Measurements from ENCODE around the gene CNTROB.

Gene CNTROB

DNA sequence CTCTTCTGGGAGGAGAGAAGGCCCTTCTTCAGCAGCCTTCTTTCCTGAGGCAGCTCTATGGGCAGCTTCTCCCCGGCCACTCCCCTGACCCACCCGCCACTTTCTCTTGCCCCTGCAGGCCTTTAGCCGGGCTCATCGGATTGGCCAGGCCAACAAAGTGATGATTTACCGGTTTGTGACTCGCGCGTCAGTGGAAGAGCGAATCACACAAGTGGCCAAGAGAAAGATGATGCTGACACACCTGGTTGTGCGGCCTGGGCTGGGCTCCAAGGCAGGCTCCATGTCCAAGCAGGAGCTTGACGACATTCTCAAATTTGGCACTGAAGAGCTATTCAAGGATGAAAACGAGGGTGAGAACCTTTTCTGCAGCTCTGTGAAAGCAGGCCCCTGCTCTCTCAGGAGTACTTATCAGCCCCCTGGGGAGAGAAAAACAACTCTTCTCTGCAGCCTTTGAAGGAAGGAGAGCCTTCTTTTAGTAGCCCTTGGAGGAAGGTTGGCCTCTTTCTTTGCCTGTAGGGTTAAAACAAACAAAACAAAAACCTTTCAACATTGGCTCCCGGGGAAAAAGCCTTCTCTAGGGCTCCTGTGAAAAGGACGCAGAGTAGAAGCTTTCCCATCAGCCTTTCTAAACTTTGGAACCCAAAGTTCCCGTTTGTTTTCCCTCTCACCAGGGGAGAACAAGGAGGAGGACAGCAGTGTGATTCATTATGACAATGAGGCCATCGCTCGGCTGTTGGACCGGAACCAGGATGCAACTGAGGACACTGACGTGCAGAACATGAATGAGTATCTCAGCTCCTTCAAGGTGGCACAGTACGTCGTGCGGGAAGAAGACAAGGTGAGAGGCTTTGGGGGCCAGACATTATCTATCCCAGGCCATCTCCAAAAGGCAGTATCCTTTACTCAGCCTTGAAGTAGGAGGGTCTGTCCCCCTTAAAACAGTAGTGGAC lies 28.6 kb upstream of the CNTROB start:
- peak; percentile 44 for DNase-seq (ENCODE audit: extremely low spot score)
- ChIA-PET POLR2A (interaction anchor here (0.9 to 1.3 kb wide), 2 partner anchors 9 to 80 kb away, joined by 3 read pairs; no protein-coding TSS in a partner anchor), CTCF (interaction anchor here (0.6 kb wide), 1 partner anchor 87 kb away, joined by 3 read pairs; no protein-coding TSS in a partner anchor)
- no peak for TF ChIP-seq NFRKB (IDR thresholded peaks at IDR 0.05)
- TF ChIP-seq, protein P1, sequence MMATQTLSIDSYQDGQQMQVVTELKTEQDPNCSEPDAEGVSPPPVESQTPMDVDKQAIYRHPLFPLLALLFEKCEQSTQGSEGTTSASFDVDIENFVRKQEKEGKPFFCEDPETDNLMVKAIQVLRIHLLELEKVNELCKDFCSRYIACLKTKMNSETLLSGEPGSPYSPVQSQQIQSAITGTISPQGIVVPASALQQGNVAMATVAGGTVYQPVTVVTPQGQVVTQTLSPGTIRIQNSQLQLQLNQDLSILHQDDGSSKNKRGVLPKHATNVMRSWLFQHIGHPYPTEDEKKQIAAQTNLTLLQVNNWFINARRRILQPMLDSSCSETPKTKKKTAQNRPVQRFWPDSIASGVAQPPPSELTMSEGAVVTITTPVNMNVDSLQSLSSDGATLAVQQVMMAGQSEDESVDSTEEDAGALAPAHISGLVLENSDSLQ (IDR thresholded peaks at IDR 0.05) = peak; percentile 51

DNA sequence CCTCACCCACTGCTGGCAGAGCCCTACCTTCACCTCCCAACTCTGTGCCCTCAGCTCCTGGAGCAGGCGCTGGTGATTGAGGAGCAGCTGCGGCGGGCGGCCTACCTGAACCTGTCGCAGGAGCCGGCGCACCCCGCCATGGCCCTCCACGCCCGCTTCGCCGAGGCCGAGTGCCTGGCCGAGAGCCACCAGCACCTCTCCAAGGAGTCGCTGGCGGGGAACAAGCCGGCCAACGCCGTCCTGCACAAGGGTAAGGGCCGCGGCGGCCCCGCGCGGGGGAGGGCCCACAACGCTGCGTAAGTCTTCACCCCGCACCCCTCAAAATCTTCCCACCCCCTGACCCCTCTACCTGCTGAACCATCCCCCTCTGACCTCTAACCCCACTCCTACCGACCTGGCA lies 22.9 kb upstream of the CNTROB start:
- DNase-seq (ENCODE audit: extremely low spot score) = no peak
- TF ChIP-seq, protein P1 (IDR thresholded peaks at IDR 0.05) = no peak
- no peak for TF ChIP-seq FOXA1 (IDR thresholded peaks at IDR 0.05)
- TF ChIP-seq BHLHE40 (IDR thresholded peaks at IDR 0.05; ENCODE audit: borderline replicate concordance) = no peak
- TF ChIP-seq ZNF384 (IDR thresholded peaks at IDR 0.05) = no peak
- TF ChIP-seq ARNT (IDR thresholded peaks at IDR 0.05) = no peak
- TF ChIP-seq L3MBTL2 (conservative IDR thresholded peaks at IDR 0.05) = no peak
- TF ChIP-seq NFRKB (IDR thresholded peaks at IDR 0.05) = no peak
- no peak for TF ChIP-seq ELF4 (IDR thresholded peaks at IDR 0.05)
- TF ChIP-seq FOXM1 (IDR thresholded peaks at IDR 0.05; ENCODE audit: borderline replicate concordance) = no peak
- ChIA-PET POLR2A (interaction anchor here (1.3 kb wide), 1 partner anchor 81 kb away, joined by 4 read pairs; no protein-coding TSS in a partner anchor), CTCF (no interaction called here)

DNA sequence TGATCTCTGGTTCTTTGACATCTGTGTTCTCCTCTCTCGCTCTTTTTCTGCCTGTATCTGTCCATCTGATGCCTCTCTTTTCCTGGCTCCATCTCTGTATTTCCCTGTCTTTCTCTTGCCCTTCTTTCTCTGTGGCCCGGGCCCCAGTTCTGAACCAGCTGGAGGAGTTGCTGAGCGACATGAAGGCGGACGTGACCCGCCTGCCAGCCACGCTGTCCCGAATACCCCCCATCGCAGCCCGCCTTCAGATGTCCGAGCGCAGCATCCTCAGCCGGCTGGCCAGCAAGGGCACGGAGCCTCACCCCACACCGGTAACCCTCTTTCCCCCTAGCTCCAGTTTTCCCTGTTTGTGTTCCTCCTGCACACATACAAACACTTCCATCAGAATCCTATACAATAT lies 21.7 kb upstream of the CNTROB start:
- DNase-seq (ENCODE audit: extremely low spot score) = no peak
- TF ChIP-seq L3MBTL2 (conservative IDR thresholded peaks at IDR 0.05) (no peak), FOXA1 (IDR thresholded peaks at IDR 0.05) (no peak), ZNF384 (IDR thresholded peaks at IDR 0.05) (no peak), LEF1 (IDR thresholded peaks at IDR 0.05; ENCODE audit: borderline replicate concordance) (no peak)
- CTCF ChIA-PET = no interaction called here
- POLR2A ChIA-PET = no interaction called here

DNA sequence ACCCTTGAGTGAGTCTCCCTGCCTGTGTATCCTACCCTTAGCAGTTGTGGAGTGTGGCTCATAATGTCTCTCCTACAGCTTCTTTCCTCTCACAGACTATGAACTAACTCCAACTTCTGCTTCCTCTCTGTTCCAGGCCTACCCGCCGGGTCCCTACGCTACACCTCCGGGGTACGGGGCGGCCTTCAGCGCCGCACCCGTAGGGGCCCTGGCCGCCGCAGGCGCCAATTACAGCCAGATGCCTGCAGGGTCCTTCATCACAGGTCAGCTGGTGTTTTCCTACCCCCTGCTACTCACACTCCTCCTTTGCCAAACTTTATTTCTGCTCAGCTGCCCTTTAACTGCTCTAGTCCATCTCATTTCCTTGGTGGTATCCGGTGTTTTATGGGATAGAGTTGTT lies 21.3 kb upstream of the CNTROB start:
- DNase-seq (ENCODE audit: extremely low spot score) = no peak
- ChIA-PET POLR2A (no interaction called here), CTCF (no interaction called here)
- TF ChIP-seq, protein P1 (IDR thresholded peaks at IDR 0.05) = no peak
- TF ChIP-seq LEF1 (IDR thresholded peaks at IDR 0.05; ENCODE audit: borderline replicate concordance) (no peak), FOXK2 (IDR thresholded peaks at IDR 0.05) (no peak), NFRKB (IDR thresholded peaks at IDR 0.05) (no peak), ZNF384 (IDR thresholded peaks at IDR 0.05) (no peak), FOXM1 (IDR thresholded peaks at IDR 0.05; ENCODE audit: borderline replicate concordance) (no peak), BHLHE40 (IDR thresholded peaks at IDR 0.05; ENCODE audit: borderline replicate concordance) (no peak), L3MBTL2 (conservative IDR thresholded peaks at IDR 0.05) (no peak), TARDBP (IDR thresholded peaks at IDR 0.05) (no peak), CTBP1 (IDR thresholded peaks at IDR 0.05; ENCODE audit: borderline replicate concordance) (no peak), ARNT (IDR thresholded peaks at IDR 0.05) (no peak), SUZ12 (IDR thresholded peaks at IDR 0.05) (no peak), FOXA1 (IDR thresholded peaks at IDR 0.05) (no peak)

DNA sequence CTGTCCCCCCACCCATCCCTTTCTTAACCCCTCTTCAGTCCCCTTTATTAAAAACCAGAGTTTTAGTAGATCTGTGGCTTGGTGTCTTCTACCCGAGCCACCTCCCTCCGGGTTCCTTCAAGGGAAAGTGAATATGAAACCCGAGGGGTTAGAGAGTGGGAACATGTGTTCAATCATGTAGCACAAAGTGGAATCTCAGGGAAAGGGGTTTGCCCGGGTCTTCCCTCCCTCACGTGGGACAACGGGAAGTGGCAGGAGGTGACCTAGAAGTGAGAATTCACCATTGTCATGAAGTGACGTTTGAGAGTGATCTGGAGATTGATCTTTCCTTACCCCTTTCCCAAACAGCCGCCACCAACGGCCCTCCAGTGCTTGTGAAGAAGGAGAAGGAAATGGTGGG lies 20.9 kb upstream of the CNTROB start:
- no peak for DNase-seq (ENCODE audit: extremely low spot score)
- ChIA-PET CTCF (no interaction called here), POLR2A (no interaction called here)
- TF ChIP-seq L3MBTL2 (conservative IDR thresholded peaks at IDR 0.05) (no peak), FOXK2 (IDR thresholded peaks at IDR 0.05) (no peak), SP1 (IDR thresholded peaks at IDR 0.05) (no peak), SUZ12 (IDR thresholded peaks at IDR 0.05) (no peak), ARNT (IDR thresholded peaks at IDR 0.05) (no peak), TARDBP (IDR thresholded peaks at IDR 0.05) (no peak), HDGF (IDR thresholded peaks at IDR 0.05; ENCODE audit: borderline replicate concordance) (no peak), FOXA1 (IDR thresholded peaks at IDR 0.05) (no peak), CTBP1 (IDR thresholded peaks at IDR 0.05; ENCODE audit: borderline replicate concordance) (no peak), FOXM1 (IDR thresholded peaks at IDR 0.05; ENCODE audit: borderline replicate concordance) (no peak), BHLHE40 (IDR thresholded peaks at IDR 0.05; ENCODE audit: borderline replicate concordance) (no peak), ZNF384 (IDR thresholded peaks at IDR 0.05) (no peak), LEF1 (IDR thresholded peaks at IDR 0.05; ENCODE audit: borderline replicate concordance) (no peak), NFRKB (IDR thresholded peaks at IDR 0.05) (no peak)
- TF ChIP-seq, protein P1 (IDR thresholded peaks at IDR 0.05) = no peak

Measured in HEK293T (cell line).